Transverse colon (tissue), 4 donors: Measurements from ENCODE around the gene MSH5. TPM values are rescaled to one million over a fixed set of nuclear protein-coding genes. Genes with fewer than 3 reads are reported as not detected.
"Not testable (repeated sequence)": the region's sequence is repeated elsewhere in the genome, so short reads cannot be mapped to it uniquely, and the experiment has no call there.

ENCODE experiments used
- DNase-seq: peaks from one replicate; pipeline ENCODE4 v3.0.0-alpha.2; 2019
- H3K27ac ChIP-seq, 4 donors: fragments of 200-600 bp; sonication (generic); 2 replicates each; pipeline ENCODE4 v1.5.1; 2016 to 2018; ENCODE audit warnings: inconsistent platforms in 4 of 4
- H3K27me3 ChIP-seq: fragments of 200-600 bp; sonication (generic); 2 replicates; pipeline ENCODE4 v1.5.1; 2017; ENCODE audit warnings: inconsistent platforms
- H3K36me3 ChIP-seq, 4 donors: fragments of 200-600 bp; sonication (generic); 2 replicates each; pipeline ENCODE4 v1.5.1; 2017 to 2019; ENCODE audit warnings: inconsistent platforms in 4 of 4
- H3K4me1 ChIP-seq, 4 donors: fragments of 200-600 bp; sonication (generic); 2 replicates each; pipeline ENCODE4 v1.5.1; 2017 to 2020; ENCODE audit warnings: inconsistent platforms in 4 of 4
- H3K4me3 ChIP-seq, 4 donors: fragments of 200-600 bp; sonication (generic); 1 replicate in 1 of 4; 2 replicates in 3 of 4; pipeline versions ENCODE4 v1.5.1 to v1.6.1; 2017 to 2019; ENCODE audit warnings: inconsistent platforms in 4 of 4
- H3K9me3 ChIP-seq, 2 donors: fragments of 200-600 bp; sonication (generic); 2 replicates each; pipeline ENCODE4 v1.5.1; 2017 to 2019; ENCODE audit warnings: inconsistent platforms in 2 of 2
- EP300 ChIP-seq: sonication (generic); formaldehyde crosslinking; IDR thresholded peaks from one replicate; pipeline ENCODE4 v1.6.1; 2017; ENCODE audit warnings: antibody characterized with exemption, low read depth
- POLR2A ChIP-seq: fragments of 450-650 bp; IDR thresholded peaks from one replicate; pipeline ENCODE4 v1.6.1; 2016; ENCODE audit warnings: antibody characterized with exemption, mild to moderate bottlenecking, moderate library complexity
- POLR2AphosphoS5 ChIP-seq, 3 donors: sonication (generic); formaldehyde crosslinking; IDR thresholded peaks; one replicate each; pipeline ENCODE4 v1.6.1; 2016; ENCODE audit warnings: antibody characterized with exemption in 3 of 3
- WGBS, 2 donors: methylation state at CpG; one replicate each; pipeline ENCODE4 v1.1.5; 2018; ENCODE audit warnings: low coverage in 1 of 2; 5-methylcytosine and 5-hydroxymethylcytosine counted together
- in situ Hi-C, 4 donors: fragments of 200-750 bp; cut with MboI; loops; one replicate each; pipeline versions ENCODE4 v1.15.0 to v1.15.1; 2017; ENCODE audit warnings: low sequenced_read_pairs in 3 of 4, low pct_ligation_motif_present in 1 of 4, low pct_unique_long_range_greater_than_20kb in 1 of 4
- intact Hi-C: fragments of 100-400 bp; cut with DNase I; formaldehyde crosslinking; loops from one replicate; pipeline ENCODE4 v1.15.1; 2023; ENCODE audit warnings: low total_unique reads
- total RNA-seq, 4 donors: library from RNA; depleted of rRNA; stranded (reverse); fragments of >200 nt; gene quantifications; one replicate each; pipeline ENCODE4 v1.1.0, GENCODE V29; 2016
- TF ChIP-seq, protein P1 (sequence below), 5 experiments: fragments of 200-600 bp in 3 of 5; fragments of 450-650 bp in 2 of 5; sonication (generic) in 3 of 5; IDR thresholded peaks; 1 replicate in 2 of 5; 2 replicates in 3 of 5; pipeline ENCODE4 v1.5.1; 2016 to 2017; ENCODE audit warnings: antibody characterized with exemption in 5 of 5, inconsistent platforms in 3 of 5, mild to moderate bottlenecking in 2 of 5, moderate library complexity in 1 of 5

Gene MSH5
- total RNA-seq, 4 donors from 2014 or later = 16.5 to 159 (median 43.9) TPM

GRCh38 chr6:31705931-31706330 lies 33.9 kb upstream of the MSH5 start:
- intact Hi-C loops (no loop called here), in situ Hi-C loops (no loop called here)
- no peak for TF ChIP-seq POLR2A
- no peak for TF ChIP-seq EP300
- TF ChIP-seq, protein P1, sequence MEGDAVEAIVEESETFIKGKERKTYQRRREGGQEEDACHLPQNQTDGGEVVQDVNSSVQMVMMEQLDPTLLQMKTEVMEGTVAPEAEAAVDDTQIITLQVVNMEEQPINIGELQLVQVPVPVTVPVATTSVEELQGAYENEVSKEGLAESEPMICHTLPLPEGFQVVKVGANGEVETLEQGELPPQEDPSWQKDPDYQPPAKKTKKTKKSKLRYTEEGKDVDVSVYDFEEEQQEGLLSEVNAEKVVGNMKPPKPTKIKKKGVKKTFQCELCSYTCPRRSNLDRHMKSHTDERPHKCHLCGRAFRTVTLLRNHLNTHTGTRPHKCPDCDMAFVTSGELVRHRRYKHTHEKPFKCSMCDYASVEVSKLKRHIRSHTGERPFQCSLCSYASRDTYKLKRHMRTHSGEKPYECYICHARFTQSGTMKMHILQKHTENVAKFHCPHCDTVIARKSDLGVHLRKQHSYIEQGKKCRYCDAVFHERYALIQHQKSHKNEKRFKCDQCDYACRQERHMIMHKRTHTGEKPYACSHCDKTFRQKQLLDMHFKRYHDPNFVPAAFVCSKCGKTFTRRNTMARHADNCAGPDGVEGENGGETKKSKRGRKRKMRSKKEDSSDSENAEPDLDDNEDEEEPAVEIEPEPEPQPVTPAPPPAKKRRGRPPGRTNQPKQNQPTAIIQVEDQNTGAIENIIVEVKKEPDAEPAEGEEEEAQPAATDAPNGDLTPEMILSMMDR (IDR thresholded peaks at IDR 0.05) = no peak
- TF ChIP-seq POLR2AphosphoS5 (IDR thresholded peaks at IDR 0.05) = no peak
- Histone ChIP-seq H3K27ac (no peak overlapping the region), H3K9me3 (no peaks in the 10 kb centered on the region), H3K36me3 (no peaks in the 10 kb centered on the region), H3K27me3 (no peaks in the 10 kb centered on the region), H3K4me1 (peaks cover 14 to 26% (median 19%) of the 10 kb centered on the region in 4 donors), H3K4me3 (no peak overlapping the region)
- DNase-seq = no peak
- WGBS, 2 donors = 90 to 91% methylated on average over 5 to 6 of the region's 6 CpGs

GRCh38 chr6:31706599-31706998 lies 33.2 kb upstream of the MSH5 start, which contains the start of gene LY6G6F:
Gene LY6G6F, plus strand, starts transcription at chr6:31706866. Its CDS starts 41 bp downstream, at chr6:31706907.
- DNase-seq = no peak
- WGBS, 2 donors = 70 to 100% methylated on average over 1 to 3 of the region's 3 CpGs
- Histone ChIP-seq H3K27ac (no peak within 1 kb of the TSS), H3K4me1 (peaks cover 7 to 22% (median 17%) of the 10 kb centered on the region in 4 donors), H3K27me3 (no peaks in the 10 kb centered on the region), H3K36me3 (no peaks in the 10 kb centered on the region), H3K9me3 (no peaks in the 10 kb centered on the region), H3K4me3 (no peak within 1 kb of the TSS)
- intact Hi-C loops = no loop called here
- in situ Hi-C loops = no loop called here
- TF ChIP-seq, protein P1 (IDR thresholded peaks at IDR 0.05) = no peak
- TF ChIP-seq POLR2AphosphoS5 (IDR thresholded peaks at IDR 0.05) (no peak), EP300 (no peak), POLR2A (no peak)

DNA sequence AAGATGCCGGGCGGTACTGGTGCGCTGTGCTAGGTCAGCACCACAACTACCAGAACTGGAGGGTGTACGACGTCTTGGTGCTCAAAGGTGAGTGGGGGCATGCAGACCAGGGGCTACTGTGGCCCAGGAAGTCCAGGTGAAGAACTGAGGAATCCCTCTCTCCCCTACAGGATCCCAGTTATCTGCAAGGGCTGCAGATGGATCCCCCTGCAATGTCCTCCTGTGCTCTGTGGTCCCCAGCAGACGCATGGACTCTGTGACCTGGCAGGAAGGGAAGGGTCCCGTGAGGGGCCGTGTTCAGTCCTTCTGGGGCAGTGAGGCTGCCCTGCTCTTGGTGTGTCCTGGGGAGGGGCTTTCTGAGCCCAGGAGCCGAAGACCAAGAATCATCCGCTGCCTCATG lies 32.1 kb upstream of the MSH5 start:
- Histone ChIP-seq H3K27ac (no peak overlapping the region), H3K27me3 (no peaks in the 10 kb centered on the region), H3K9me3 (no peaks in the 10 kb centered on the region), H3K36me3 (no peaks in the 10 kb centered on the region), H3K4me3 (no peak overlapping the region), H3K4me1 (peaks cover 0 to 15% (median 9%) of the 10 kb centered on the region in 4 donors)
- DNase-seq = no peak
- 86 to 100% methylated on average over 3 to 10 of the region's 10 CpGs for WGBS, 2 donors
- TF ChIP-seq POLR2A (no peak), POLR2AphosphoS5 (IDR thresholded peaks at IDR 0.05) (no peak), EP300 (no peak)
- TF ChIP-seq, protein P1 (IDR thresholded peaks at IDR 0.05) = no peak
- intact Hi-C loops (no loop called here), in situ Hi-C loops (no loop called here)

- in situ Hi-C loops (no loop called here), intact Hi-C loops (no loop called here)
- no peaks in the 10 kb centered on the region for H3K9me3 ChIP-seq
- H3K27ac ChIP-seq = no peak overlapping the region
- no peak overlapping the region for H3K4me3 ChIP-seq
- DNase-seq = no peak
- no peaks in the 10 kb centered on the region for H3K36me3 ChIP-seq
- no peaks in the 10 kb centered on the region for H3K27me3 ChIP-seq
- H3K4me1 ChIP-seq = peaks cover 0 to 15% (median 9%) of the 10 kb centered on the region in 4 donors
- TF ChIP-seq EP300 = no peak
- TF ChIP-seq POLR2A = no peak
- no peak for TF ChIP-seq POLR2AphosphoS5 (IDR thresholded peaks at IDR 0.05)
- TF ChIP-seq, protein P1 (IDR thresholded peaks at IDR 0.05) = no peak
- 94 to 100% methylated on average over 2 to 3 of the region's 3 CpGs for WGBS, 2 donors
Observed at GRCh38 chr6:31708224-31708623, 31.6 kb upstream of the MSH5 start.

DNA sequence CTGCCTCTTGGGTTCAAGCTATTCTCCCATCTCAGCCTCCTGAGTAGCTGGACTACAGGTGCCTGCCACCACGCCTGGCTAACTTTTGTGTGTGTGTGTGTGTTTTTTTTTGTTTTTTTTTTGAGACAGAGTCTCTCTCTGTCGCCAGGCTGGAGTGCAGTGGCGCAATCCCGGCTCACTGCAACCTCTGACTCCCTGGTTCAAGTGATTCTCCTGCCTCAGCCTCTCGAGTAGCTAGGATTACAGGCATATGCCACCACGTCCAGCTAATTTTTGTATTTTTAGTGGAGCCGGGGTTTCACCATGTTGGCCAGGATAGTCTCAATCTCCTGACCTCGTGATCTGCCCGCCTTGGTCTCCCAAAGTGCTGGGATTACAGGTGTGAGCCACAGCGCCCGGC lies 30.6 kb upstream of the MSH5 start:
- H3K27me3 ChIP-seq, H3K27ac ChIP-seq, DNase-seq, H3K9me3 ChIP-seq, H3K4me3 ChIP-seq, intact Hi-C loops, in situ Hi-C loops, H3K36me3 ChIP-seq: not testable (repeated sequence)
- peaks cover 0 to 16% (median 12%) of the 10 kb centered on the region in 4 donors for H3K4me1 ChIP-seq
- 90 to 95% methylated on average over 7 to 11 of the region's 11 CpGs for WGBS, 2 donors
